HG03139 (cell line): Measurements from ENCODE around the gene SYMPK.
A peak's percentile ranks its signal among the peaks of the same experiment; 100 is the strongest.

Experiments
- ATAC-seq: cut with Tn5 transposase; IDR thresholded peaks from one replicate; pipeline ENCODE4 v1.9.1; 2021; ENCODE audit not compliant: unreplicated experiment

The SYMPK gene

GRCh38 chr19:45886427-45887199 is 23.7 kb upstream of the SYMPK start:
- peak; percentile 42 for ATAC-seq

- peak; percentile 39 for ATAC-seq
These were observed 22.8 kb upstream of the SYMPK start, which contains the start of gene IRF2BP1 for GRCh38 chr19:45885556-45886426. IRF2BP1 (minus strand) TSS chr19:45886141; CDS start chr19:45885774, 367 bp downstream.

GRCh38 chr19:45884682-45885555 is 22.0 kb upstream of the SYMPK start:
- ATAC-seq, result no peak

- ATAC-seq, result no peak
These were observed 21.1 kb upstream of the SYMPK start for GRCh38 chr19:45883881-45884681.

GRCh38 chr19:45883586-45883880 is 20.6 kb upstream of the SYMPK start:
- ATAC-seq, result no peak

- no peak for ATAC-seq
These were observed 20.0 kb upstream of the SYMPK start for GRCh38 chr19:45882652-45883585.

- ATAC-seq, result no peak
These were observed 19.1 kb upstream of the SYMPK start for GRCh38 chr19:45881909-45882528.

GRCh38 chr19:45881082-45881908 is 18.3 kb upstream of the SYMPK start:
- ATAC-seq, result no peak

- ATAC-seq, result no peak
These were observed 17.0 kb upstream of the SYMPK start for GRCh38 chr19:45879971-45880370.

- no peak for ATAC-seq
These were observed 16.1 kb upstream of the SYMPK start for GRCh38 chr19:45879055-45879454.

- ATAC-seq, result no peak
These were observed 15.3 kb upstream of the SYMPK start for GRCh38 chr19:45878043-45878794.

GRCh38 chr19:45876411-45877197 is 13.7 kb upstream of the SYMPK start:
- ATAC-seq, result no peak

- ATAC-seq, result no peak
These were observed 13.1 kb upstream of the SYMPK start for GRCh38 chr19:45876161-45876410.

GRCh38 chr19:45874620-45874966 is 11.6 kb upstream of the SYMPK start:
- no peak for ATAC-seq

GRCh38 chr19:45873219-45873772 is 10.3 kb upstream of the SYMPK start:
- ATAC-seq, result no peak

- ATAC-seq, result no peak
These were observed 9.4 kb upstream of the SYMPK start for GRCh38 chr19:45872095-45872919.
